Measurements from ENCODE around the gene EIF2B5.
"Not testable (repeated sequence)": the region's sequence is repeated elsewhere in the genome, so short reads cannot be mapped to it uniquely, and the experiment has no call there.

Gene EIF2B5

DNA sequence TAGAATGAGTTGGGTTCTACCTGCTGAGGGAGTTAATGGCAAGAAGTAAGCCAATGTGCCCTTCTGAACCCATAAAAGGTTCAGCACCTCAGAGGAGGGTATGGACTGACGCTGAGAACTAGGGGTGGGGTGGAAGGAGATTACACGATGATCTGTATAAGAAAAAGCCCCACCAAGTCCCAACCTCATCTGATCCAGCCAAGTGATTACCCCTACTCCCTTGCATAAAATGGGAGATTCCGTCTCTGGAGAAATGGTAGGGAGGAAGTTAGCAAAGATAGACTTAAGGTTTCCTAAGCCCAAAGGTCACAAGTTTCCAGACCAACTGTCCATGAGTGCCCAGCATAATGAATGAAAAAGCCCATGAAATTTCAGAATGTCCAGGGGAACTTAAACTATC lies 12.9 kb downstream of the EIF2B5 start:
- DNase-seq = no peak

- no peak for DNase-seq
Observed at GRCh38 chr3:184149123-184149522, 14.0 kb downstream of the EIF2B5 start.

GRCh38 chr3:184149770-184150169 lies 14.6 kb downstream of the EIF2B5 start:
- not testable (repeated sequence) for DNase-seq

DNA sequence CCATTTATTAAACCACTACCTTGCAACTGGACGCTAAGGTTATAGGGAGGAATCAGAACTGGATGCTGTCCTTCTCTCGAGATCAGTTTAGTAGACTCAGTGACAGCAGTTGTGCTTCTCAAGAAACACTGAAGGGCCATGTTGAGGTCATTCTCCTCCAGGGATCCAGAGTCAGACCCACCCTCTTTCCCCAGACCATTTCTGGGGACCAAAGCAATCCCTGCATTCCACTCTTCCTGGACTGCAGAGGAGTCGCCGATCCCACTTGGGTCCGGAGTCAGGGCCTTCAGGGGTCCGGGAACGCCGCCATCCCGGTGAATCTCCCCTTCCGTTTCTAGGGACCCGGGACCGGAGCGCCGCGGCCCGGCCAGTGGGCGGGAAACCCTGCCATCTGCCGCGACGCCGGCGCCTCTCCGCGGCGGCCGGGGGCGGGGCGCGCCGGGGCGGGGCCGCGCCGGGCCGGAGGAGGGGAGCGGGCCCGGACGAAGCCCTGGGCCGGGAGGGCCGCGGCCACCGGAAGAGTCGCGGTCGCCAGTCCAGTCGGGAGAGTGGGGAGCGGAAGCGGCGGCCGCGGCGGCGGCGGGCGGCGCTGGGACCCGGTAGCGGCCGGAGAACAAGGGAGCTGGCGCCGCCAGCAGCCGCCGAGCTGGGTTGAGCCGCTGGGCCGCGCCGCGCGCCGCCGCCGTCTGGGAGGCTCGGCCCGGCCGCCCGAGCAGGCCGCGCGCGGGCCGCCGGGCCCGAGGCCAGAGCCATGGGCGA lies 19.9 kb downstream of the EIF2B5 start, which contains the start of gene DVL3:
Gene DVL3, plus strand, starts transcription at position 493 of the 759 bp plus-strand sequence. Its CDS starts 259 bp downstream, at position 752.
- DNase-seq = no peak

DNA sequence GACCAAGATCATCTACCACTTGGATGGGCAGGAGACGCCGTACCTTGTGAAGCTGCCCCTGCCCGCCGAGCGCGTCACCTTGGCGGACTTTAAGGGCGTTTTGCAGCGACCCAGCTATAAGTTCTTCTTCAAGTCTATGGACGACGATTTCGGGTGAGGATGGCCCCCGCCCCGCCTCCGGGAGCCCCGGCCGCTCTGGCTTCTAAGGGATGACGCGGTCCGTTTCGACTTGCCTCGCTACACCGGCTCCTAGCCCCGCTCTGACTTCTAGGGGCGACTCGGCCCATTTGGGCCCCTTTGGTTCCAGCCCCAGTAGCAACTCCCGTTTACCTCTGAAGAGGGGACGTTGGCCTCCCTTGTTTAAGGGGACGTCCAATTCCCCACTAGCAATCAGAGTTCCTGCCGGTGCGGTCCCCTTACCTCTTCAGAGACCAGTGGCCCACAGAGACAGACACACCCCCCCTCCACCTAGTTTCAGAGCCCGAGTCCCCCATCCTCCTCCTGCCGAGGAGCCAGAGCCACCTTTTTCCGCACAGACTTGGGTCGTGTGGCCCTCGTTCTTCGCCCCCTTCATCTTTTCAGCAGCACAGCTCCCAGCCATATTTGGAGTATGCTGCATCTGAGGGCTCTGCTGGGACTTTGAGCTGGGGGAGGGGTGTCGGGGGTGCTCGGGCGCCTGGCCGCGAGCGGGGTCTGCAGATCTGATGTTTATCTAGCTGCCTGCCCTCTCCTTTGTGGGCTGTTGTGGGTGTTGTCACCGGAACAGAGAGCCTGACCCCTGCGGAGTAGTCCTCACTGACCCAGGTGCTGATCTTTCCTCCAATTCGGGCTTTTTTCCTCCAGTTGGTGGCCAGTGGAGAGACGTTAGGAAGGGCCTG lies 20.7 kb downstream of the EIF2B5 start:
- no peak for DNase-seq

DNA sequence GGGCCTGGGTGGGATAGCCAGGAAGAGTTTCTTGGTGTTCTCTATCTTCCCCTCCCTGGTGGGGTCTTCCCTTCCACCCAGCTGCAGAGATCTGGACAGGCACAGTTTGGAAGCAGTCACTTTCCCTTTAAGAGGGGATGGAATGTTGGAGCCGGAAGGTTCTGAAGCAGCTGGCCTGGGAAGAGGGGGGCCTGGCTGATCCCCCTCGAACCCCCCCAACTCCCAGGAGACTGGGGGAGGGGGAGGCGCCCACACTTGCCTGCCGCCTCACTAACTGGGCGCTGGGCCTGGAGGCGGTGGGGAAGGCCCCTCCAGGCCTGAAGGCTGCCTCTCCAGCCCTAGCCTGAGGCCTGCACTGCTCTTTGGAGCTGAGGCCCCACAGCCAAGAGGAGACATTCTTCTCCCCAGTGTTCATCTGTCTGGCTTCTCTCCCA lies 21.4 kb downstream of the EIF2B5 start:
- no peak for DNase-seq

DNA sequence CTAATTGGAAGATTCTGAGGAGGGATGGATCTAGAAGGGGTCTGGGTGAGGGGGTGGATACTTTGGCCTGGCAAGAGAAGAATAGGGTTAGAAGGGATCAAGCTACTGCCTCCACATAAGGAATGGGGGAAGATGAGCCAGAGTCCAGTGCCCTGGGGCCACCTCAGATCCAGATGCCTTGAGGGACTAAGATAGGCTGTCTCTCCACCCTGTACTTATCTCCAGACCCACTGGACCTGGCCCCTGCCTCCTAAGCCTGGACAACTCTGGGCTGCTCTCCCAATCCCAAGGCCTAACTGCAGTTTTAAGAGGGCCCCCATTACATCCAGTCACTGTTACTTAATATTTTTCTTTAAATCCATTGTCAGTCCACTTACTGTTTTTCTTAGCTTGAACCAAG lies 22.0 kb downstream of the EIF2B5 start:
- DNase-seq = no peak

GRCh38 chr3:184158404-184158803 lies 23.2 kb downstream of the EIF2B5 start:
- no peak for DNase-seq

GRCh38 chr3:184160456-184160855 lies 25.3 kb downstream of the EIF2B5 start:
- DNase-seq = no peak

GRCh38 chr3:184162571-184163070 lies 27.5 kb downstream of the EIF2B5 start:
- not testable (repeated sequence) for DNase-seq

- no peak for DNase-seq
Observed at GRCh38 chr3:184164648-184165330, 29.6 kb downstream of the EIF2B5 start.

DNA sequence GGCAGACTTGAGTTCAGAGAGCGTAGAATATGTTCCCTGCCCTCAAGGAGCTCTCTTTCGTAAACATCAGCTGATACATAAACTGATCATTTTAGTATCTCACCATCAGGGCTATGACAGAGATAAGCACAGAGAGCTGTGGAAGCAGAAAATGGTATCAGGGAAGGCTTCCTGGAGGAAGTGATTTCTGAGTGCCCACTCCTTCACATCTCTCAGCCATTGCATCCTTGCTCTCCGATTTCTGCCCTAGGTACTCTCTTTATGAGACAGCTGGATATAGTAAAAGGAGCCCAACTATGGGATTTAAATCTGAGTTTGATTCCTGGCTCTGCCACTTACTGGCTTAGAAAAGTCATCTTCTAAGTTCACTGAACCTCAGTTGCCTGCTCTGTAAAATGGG lies 30.4 kb downstream of the EIF2B5 start:
- DNase-seq = no peak

DNA sequence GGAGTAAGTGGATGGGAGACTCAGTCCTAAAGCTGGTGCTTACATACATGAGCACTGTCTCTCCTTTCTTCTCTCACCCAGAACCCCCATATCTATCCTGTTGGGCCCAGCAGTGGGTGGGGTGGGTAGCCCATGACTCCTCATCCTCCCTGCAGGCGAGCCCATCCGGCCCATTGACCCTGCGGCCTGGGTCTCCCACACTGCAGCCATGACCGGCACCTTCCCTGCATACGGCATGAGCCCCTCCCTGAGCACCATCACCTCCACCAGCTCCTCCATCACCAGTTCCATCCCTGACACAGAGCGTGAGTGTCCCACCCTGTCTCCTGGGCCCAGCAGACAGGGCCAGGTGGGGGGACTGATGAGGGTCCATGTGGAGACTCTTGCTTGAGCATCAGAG lies 31.5 kb downstream of the EIF2B5 start:
- no peak for DNase-seq

- DNase-seq = no peak
Observed at GRCh38 chr3:184167786-184168185, 32.6 kb downstream of the EIF2B5 start.

DNA sequence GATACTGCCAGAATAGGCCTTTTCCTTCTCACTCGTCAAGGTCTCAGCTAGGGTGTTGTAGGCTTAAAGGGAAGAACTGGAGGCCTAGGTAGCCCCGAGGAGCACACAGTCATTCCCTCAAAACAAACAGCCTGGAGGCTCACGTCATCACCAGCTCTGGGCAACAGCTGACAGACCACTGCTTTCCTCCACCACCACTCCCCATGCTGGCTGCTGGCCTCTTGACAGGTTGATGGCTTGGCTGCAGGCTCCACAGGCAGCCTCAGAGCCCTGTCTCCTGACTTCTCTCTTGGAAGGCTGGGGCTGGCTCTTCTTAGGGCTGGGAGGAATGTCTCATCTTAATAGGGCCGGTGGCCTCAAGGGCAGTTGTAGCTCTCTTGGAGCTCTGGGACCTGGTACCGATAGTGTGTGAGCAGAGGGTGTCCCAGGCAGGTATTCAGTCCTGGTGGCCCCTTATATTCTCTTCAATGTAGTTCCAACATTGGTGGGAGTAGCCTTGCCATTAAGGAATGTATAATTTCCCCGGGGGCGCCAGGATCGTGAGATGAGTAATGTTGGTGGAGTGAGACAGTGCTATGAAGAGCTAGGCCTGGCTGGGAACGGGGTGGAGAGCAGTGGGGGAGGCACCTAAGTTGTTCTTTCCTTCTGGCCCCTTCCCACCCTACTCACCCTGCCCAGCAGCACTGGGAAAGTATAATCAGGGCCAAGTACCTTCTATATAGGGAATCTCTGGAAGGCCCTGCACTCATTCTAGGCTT lies 33.4 kb downstream of the EIF2B5 start:
- DNase-seq = no peak

GRCh38 chr3:184169896-184170875 lies 35.0 kb downstream of the EIF2B5 start:
- DNase-seq = no peak

- DNase-seq = no peak
Observed at GRCh38 chr3:184171562-184171961, 36.4 kb downstream of the EIF2B5 start.

DNA sequence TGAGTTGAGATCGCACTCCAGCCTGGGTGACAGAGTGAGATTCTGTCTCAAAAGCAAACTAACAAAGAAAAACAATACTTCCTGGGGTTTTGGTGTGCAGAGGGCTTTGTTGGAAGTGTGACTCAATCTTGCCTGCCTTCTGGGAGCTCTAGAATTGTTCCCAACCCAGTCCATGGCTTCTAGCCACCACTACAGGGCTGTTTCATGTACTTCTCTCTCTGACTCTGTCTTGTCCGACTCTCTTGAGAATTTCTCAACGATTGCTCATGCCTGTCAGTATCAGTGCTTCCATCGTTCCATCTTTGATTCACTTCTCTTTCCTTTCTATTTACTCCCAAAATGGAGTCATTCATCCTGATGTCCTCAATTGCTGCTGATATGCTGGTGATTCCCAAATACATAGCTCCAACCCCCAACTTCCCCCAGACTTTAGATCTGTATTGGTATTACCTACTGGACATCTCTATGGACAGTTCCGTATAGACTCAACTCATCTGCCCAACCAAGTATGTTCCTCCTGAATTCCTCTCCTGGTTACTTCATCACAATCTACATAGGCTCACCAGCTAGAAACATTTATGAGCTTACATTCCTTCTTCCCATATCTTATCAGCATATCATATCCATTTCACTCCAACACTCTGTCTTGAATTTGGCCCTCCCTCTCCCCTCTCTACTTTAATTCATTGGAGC lies 37.7 kb downstream of the EIF2B5 start:
- DNase-seq = no peak

- no peak for DNase-seq
Observed at GRCh38 chr3:184173374-184173722, 38.2 kb downstream of the EIF2B5 start.

GRCh38 chr3:184174284-184174645 lies 39.1 kb downstream of the EIF2B5 start:
- no peak for DNase-seq
